K562 (cell line): ENCODE results near the gene APC2.

Experiments
- HDGF ChIP-seq: fragments of 450-650 bp; IDR thresholded peaks from 2 replicates; pipeline ENCODE4 v1.6.1; 2016
- ZNF3 ChIP-seq: fragments of 250-450 bp; sonication (Bioruptor Pico); IDR thresholded peaks from 2 replicates; pipeline ENCODE4 v1.5.0; 2021; ENCODE audit warnings: mild to moderate bottlenecking, moderate library complexity

DNA sequence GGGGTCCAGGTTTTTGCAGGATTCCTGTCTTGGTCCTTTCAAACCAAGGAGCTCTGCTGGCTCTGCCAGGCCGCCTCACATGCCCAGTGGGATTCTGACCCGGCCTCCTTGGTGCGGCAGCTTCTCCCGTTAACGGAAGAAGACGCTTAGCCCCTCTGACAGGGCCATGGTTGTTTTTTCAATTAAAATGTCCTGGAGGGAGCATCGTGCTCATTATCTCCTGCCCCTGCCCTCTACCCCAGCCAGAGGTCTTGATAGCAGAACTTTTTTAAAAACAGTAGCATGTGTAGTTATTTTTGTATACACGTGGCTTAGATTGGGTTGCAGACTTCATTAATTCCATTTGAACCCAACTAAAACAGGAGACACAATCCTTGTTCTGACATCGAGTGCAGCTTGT lies 23.2 kb upstream of the APC2 start:
- no peak for TF ChIP-seq HDGF
- TF ChIP-seq ZNF3 (CRISPR knock-in tag), result no peak
